B cell (primary cell): ENCODE measurements around the gene TAMALIN. TPM values are rescaled to one million over a fixed set of nuclear protein-coding genes. Genes with fewer than 3 reads are reported as not detected.
A peak's percentile ranks its signal among the peaks of the same experiment; 100 is the strongest.

Source experiments
- ATAC-seq: fragments of 200-7000 bp; cut with Tn5 transposase; one replicate; pipeline ENCODE4 v1.10.0; 2021; ENCODE audit warnings: low read depth, mild to moderate bottlenecking, moderate number of reproducible peaks, moderate library complexity
- CTCF ChIA-PET: fragments of 350-600 bp; sonication (Branson Sonifier 250); formaldehyde crosslinking; loops from one replicate; lab custom pipeline; 2021; ENCODE audit warnings: antibody characterized with exemption, inconsistent platforms; lab: Charles Lee
- POLR2A ChIA-PET: fragments of 350-600 bp; sonication (Branson Sonifier 250); formaldehyde crosslinking; loops from one replicate; lab custom pipeline; 2021; ENCODE audit warnings: antibody characterized with exemption; lab: Charles Lee
- DNase-seq: peaks from one replicate; pipeline ENCODE4 v3.0.0; 2013
- H2AFZ ChIP-seq: 2 replicates; pipeline ENCODE4 v1.6.1; 2012; ENCODE audit warnings: mild to moderate bottlenecking, low read depth, low read length; ENCODE audit not compliant: insufficient read depth, poor library complexity, severe bottlenecking
- H3K27ac ChIP-seq, 2 donors: 1 replicate in 1 of 2; 2 replicates in 1 of 2; pipeline ENCODE4 v1.5.1; 2012 to 2013; ENCODE audit warnings: low read length in 2 of 2, mild to moderate bottlenecking in 2 of 2, moderate library complexity in 1 of 2
- H3K27me3 ChIP-seq, 4 experiments: fragments of 200-600 bp in 1 of 4; sonication (generic) in 1 of 4; replicated peaks in 1 of 4; 1 replicate in 2 of 4; 2 replicates in 2 of 4; pipeline versions ENCODE4 v1.6.1 to v1.7.0; 2013 to 2016; ENCODE audit warnings: low read length in 3 of 4, mild to moderate bottlenecking in 2 of 4, mixed read lengths in 1 of 4, moderate library complexity in 1 of 4; ENCODE audit not compliant: insufficient read depth in 4 of 4, control insufficient read depth in 3 of 4; ENCODE audit errors: control extremely low read depth in 1 of 4
- H3K36me3 ChIP-seq, 2 experiments: replicated peaks in 1 of 2; 1 replicate in 1 of 2; 2 replicates in 1 of 2; pipeline versions ENCODE4 v1.6.1 to v1.7.1; 2013; ENCODE audit warnings: low read length in 1 of 2; ENCODE audit not compliant: insufficient read depth in 2 of 2, control insufficient read depth in 1 of 2; ENCODE audit errors: control extremely low read depth in 1 of 2, extremely low read depth in 1 of 2
- H3K4me1 ChIP-seq, 2 donors: fragments of 200-600 bp in 1 of 2; sonication (generic) in 1 of 2; 1 replicate in 1 of 2; 2 replicates in 1 of 2; pipeline versions ENCODE4 v1.5.1 to v1.6.1; 2013 to 2017; ENCODE audit warnings: low read length in 2 of 2; ENCODE audit not compliant: control insufficient read depth in 2 of 2, insufficient read depth in 2 of 2
- H3K4me2 ChIP-seq: replicated peaks from 2 replicates; pipeline ENCODE3; 2012; ENCODE audit warnings: mild to moderate bottlenecking, low read depth, low read length; ENCODE audit not compliant: poor library complexity, severe bottlenecking
- H3K4me3 ChIP-seq, 5 experiments: fragments of 200-600 bp in 1 of 5; sonication (generic) in 1 of 5; 1 replicate in 3 of 5; 2 replicates in 2 of 5; pipeline versions ENCODE4 v1.5.1 to v1.7.0; 2011 to 2016; ENCODE audit warnings: low read length in 4 of 5, mild to moderate bottlenecking in 4 of 5, low read depth in 2 of 5, control low read depth in 1 of 5, moderate library complexity in 1 of 5; ENCODE audit not compliant: insufficient read depth in 1 of 5; ENCODE audit errors: control extremely low read depth in 1 of 5, extremely low read depth in 1 of 5
- H3K79me2 ChIP-seq: fragments of 200-600 bp; sonication (generic); one replicate; pipeline ENCODE4 v1.6.0; 2016; ENCODE audit warnings: low read length; ENCODE audit not compliant: control insufficient read depth, insufficient read depth
- H3K9ac ChIP-seq: fragments of 200-600 bp; sonication (generic); 2 replicates; pipeline ENCODE4 v1.6.1; 2017; ENCODE audit warnings: mild to moderate bottlenecking, low read length, moderate library complexity
- H3K9me3 ChIP-seq, 3 donors: one replicate each; pipeline versions ENCODE4 v1.6.1 to v1.7.1; 2013; ENCODE audit warnings: low read length in 2 of 3; ENCODE audit not compliant: control insufficient read depth in 2 of 3, insufficient read depth in 1 of 3; ENCODE audit errors: control extremely low read depth in 1 of 3
- H4K20me1 ChIP-seq: 2 replicates; pipeline ENCODE4 v1.6.0; 2012; ENCODE audit warnings: mild to moderate bottlenecking, low read length; ENCODE audit not compliant: insufficient read depth, control insufficient read depth, poor library complexity, severe bottlenecking
- H3K27ac Mint-ChIP-seq: one replicate; pipeline ENCODE4 v1.8.0; 2021; ENCODE audit warnings: mixed read lengths
- H3K27me3 Mint-ChIP-seq: one replicate; pipeline ENCODE4 v1.8.0; 2021; ENCODE audit warnings: mixed read lengths
- H3K4me1 Mint-ChIP-seq: one replicate; pipeline ENCODE4 v1.8.0; 2021; ENCODE audit warnings: mixed read lengths
- H3K4me3 Mint-ChIP-seq: one replicate; pipeline ENCODE4 v1.8.0; 2021; ENCODE audit warnings: mixed read lengths
- H3K9me3 Mint-ChIP-seq: one replicate; pipeline ENCODE4 v1.8.0; 2022; ENCODE audit warnings: mixed read lengths; ENCODE audit not compliant: insufficient read depth
- CTCF ChIP-seq: fragments of 200-600 bp; IDR thresholded peaks from one replicate; pipeline ENCODE4 v1.8.0; 2022; ENCODE audit warnings: antibody characterized with exemption, mild to moderate bottlenecking
- EZH2 ChIP-seq: IDR thresholded peaks from 2 replicates; pipeline ENCODE4 v1.6.1; 2012; ENCODE audit warnings: borderline replicate concordance, low read depth, mild to moderate bottlenecking, moderate library complexity, low read length; ENCODE audit not compliant: insufficient read depth, poor library complexity, severe bottlenecking
- WGBS: methylation state at CpG from one replicate; pipeline ENCODE4 v1.1.5; 2013; ENCODE audit warnings: missing lambda C conversion rate; ENCODE audit not compliant: insufficient coverage; 5-methylcytosine and 5-hydroxymethylcytosine counted together
- intact Hi-C: fragments of 100-400 bp; cut with micrococcal nuclease; formaldehyde crosslinking; loops from one replicate; pipeline ENCODE4 v1.10.0; 2022
- polyA plus RNA-seq: library from polyadenylated mRNA; depleted of rRNA; stranded (reverse); fragments of >200 nt; gene quantifications from 2 replicates; pipeline ENCODE4 v1.2.3, GENCODE V29; 2012
- total RNA-seq, 2 donors: library from RNA; stranded (reverse); fragments of 120-200 nt in 1 of 2; gene quantifications; 1 replicate in 1 of 2; 2 replicates in 1 of 2; pipeline versions ENCODE4 v1.2.3 to v1.2.4, GENCODE V29; 2013 to 2022

Gene TAMALIN
- total and polyA plus RNA-seq, 2 donors (not counting 1 experiment from before 2014, with no cell fraction given): 139 to 151 TPM

GRCh38 chr12:51970904-51971646 lies 35.7 kb upstream of the TAMALIN start:
- H3K9me3 ChIP-seq: no peaks in the 10 kb centered on the region
- H3K4me1 ChIP-seq: peaks cover 47 to 48% of the 10 kb centered on the region in 2 donors
- H3K27me3 Mint-ChIP-seq: no peaks in the 10 kb centered on the region
- H3K9ac ChIP-seq: no peak overlapping the region
- DNase-seq (peak; percentile 74), ATAC-seq (peak; percentile 75)
- TF ChIP-seq CTCF: peak; percentile 73
- TF ChIP-seq EZH2: no peak
- H3K36me3 ChIP-seq: no peaks in the 10 kb centered on the region
- ChIA-PET POLR2A (no interaction called here), CTCF (interaction anchor here (0.7 to 2.4 kb wide), 12 partner anchors 9 to 211 kb away, joined by 3 to 13 read pairs (median 7); no protein-coding TSS in a partner anchor)
- no peak overlapping the region for H2AFZ ChIP-seq
- H3K27ac ChIP-seq: no peak overlapping the region
- WGBS: 50% methylated on average over 4 of the region's 13 CpGs
- H3K4me2 ChIP-seq: peak overlapping the region; percentile 65
- peaks cover 4% of the 10 kb centered on the region for H3K79me2 ChIP-seq
- no peaks in the 10 kb centered on the region for H3K9me3 Mint-ChIP-seq
- H3K27me3 ChIP-seq: no peaks in the 10 kb centered on the region
- H4K20me1 ChIP-seq: no peaks in the 10 kb centered on the region
- peak overlapping the region; percentile 60 for H3K4me3 Mint-ChIP-seq
- intact Hi-C loops: loop anchor here (1.0 to 5.0 kb wide), 3 partner anchors 9 to 94 kb away; no protein-coding TSS in a partner anchor
- peak overlapping the region; percentile 4 for H3K27ac Mint-ChIP-seq
- peaks cover 52% of the 10 kb centered on the region for H3K4me1 Mint-ChIP-seq
- peak overlapping the region in 2 of 5 experiments; percentile 0 to 16 for H3K4me3 ChIP-seq
